OCI-LY7 (cell line): ENCODE measurements around the gene FGFBP3. TPM values are rescaled to one million over a fixed set of nuclear protein-coding genes. Genes with fewer than 3 reads are reported as not detected.

Experiments used
- BruUV-seq: library from RNA; stranded (reverse); fragments of 400-500 nt; replicated peaks from 2 replicates; lab custom pipeline; 2021; lab: Mats Ljungman, UMichigan
- CTCF ChIA-PET: fragments of 300-600 bp; sonication (Branson Sonifier 250); formaldehyde crosslinking; loops from one replicate; lab custom pipeline; 2022; ENCODE audit warnings: antibody characterized with exemption; ENCODE audit not compliant: unreplicated experiment; lab: Charles Lee
- POLR2A ChIA-PET: fragments of 300-600 bp; sonication (Branson Sonifier 250); formaldehyde crosslinking; loops from one replicate; lab custom pipeline; 2022; ENCODE audit warnings: antibody characterized with exemption; lab: Charles Lee
- DNase-seq: peaks from one replicate; pipeline ENCODE4 v3.0.0-alpha.2; 2015; ENCODE audit warnings: low spot score
- H2AFZ ChIP-seq: fragments of 200-600 bp; sonication (generic), shearing (Covaris generic); 2 replicates; pipeline ENCODE4 v1.6.1; 2014; ENCODE audit warnings: mild to moderate bottlenecking, antibody characterized with exemption, low read length, moderate library complexity
- H3K27ac ChIP-seq: fragments of 200-600 bp; sonication (generic); 2 replicates; pipeline ENCODE4 v1.5.1; 2014; ENCODE audit warnings: mixed run types, low read depth, mild to moderate bottlenecking, moderate library complexity, low read length, inconsistent platforms; ENCODE audit not compliant: poor library complexity, severe bottlenecking
- H3K36me3 ChIP-seq: fragments of 200-600 bp; sonication (generic); 2 replicates; pipeline ENCODE4 v1.6.1; 2014; ENCODE audit warnings: mild to moderate bottlenecking, antibody characterized with exemption, low read length, moderate library complexity, mixed read lengths; ENCODE audit not compliant: insufficient read depth
- H3K4me1 ChIP-seq: fragments of 200-600 bp; sonication (generic); 2 replicates; pipeline ENCODE4 v1.5.1; 2014; ENCODE audit warnings: mild to moderate bottlenecking, low read length; ENCODE audit not compliant: insufficient read depth, poor library complexity, severe bottlenecking
- H3K4me2 ChIP-seq: fragments of 200-600 bp; sonication (generic); 2 replicates; pipeline ENCODE4 v1.6.1; 2014; ENCODE audit warnings: mild to moderate bottlenecking, low read length
- H3K4me3 ChIP-seq: fragments of 200-600 bp; sonication (generic); 2 replicates; pipeline ENCODE4 v1.5.1; 2014; ENCODE audit warnings: mild to moderate bottlenecking, low read depth, low read length; ENCODE audit not compliant: poor library complexity, severe bottlenecking
- H3K79me2 ChIP-seq: fragments of 200-600 bp; sonication (generic); 2 replicates; pipeline ENCODE4 v1.6.1; 2016; ENCODE audit warnings: low read depth, mild to moderate bottlenecking, low read length, moderate library complexity, mixed read lengths; ENCODE audit not compliant: insufficient read depth
- H3K9me2 ChIP-seq: fragments of 200-600 bp; sonication (generic); 2 replicates; pipeline ENCODE4 v1.6.1; 2016; ENCODE audit warnings: mild to moderate bottlenecking, low read length, mixed read lengths; ENCODE audit not compliant: insufficient read depth
- H3K9me3 ChIP-seq: fragments of 200-600 bp; sonication (generic); 2 replicates; pipeline ENCODE4 v1.6.1; 2014; ENCODE audit warnings: mild to moderate bottlenecking, mixed run types, low read length, mixed read lengths
- H4K20me1 ChIP-seq: fragments of 200-600 bp; sonication (generic); 2 replicates; pipeline ENCODE4 v1.6.1; 2014; ENCODE audit warnings: mild to moderate bottlenecking, antibody characterized with exemption, low read length, moderate library complexity, mixed read lengths; ENCODE audit not compliant: insufficient read depth
- CTCF ChIP-seq: fragments of 200-600 bp; sonication (generic); conservative IDR thresholded peaks from 2 replicates; pipeline ENCODE4 v1.5.1; 2014; ENCODE audit warnings: mild to moderate bottlenecking, antibody characterized with exemption, low read length, moderate library complexity, mixed read lengths
- EZH2phosphoT487 ChIP-seq: fragments of 200-600 bp; sonication (generic); IDR thresholded peaks from 2 replicates; pipeline ENCODE4 v1.6.1; 2018; ENCODE audit warnings: low read depth, borderline replicate concordance, mild to moderate bottlenecking, mixed run types, antibody characterized with exemption, low read length, moderate library complexity, mixed read lengths
- intact Hi-C: fragments of 100-400 bp; cut with micrococcal nuclease; formaldehyde crosslinking; loops from one replicate; pipeline ENCODE4 v1.10.0; 2022; ENCODE audit not compliant: unreplicated experiment
- small RNA-seq: library from RNA; depleted of rRNA; stranded (forward); fragments of <200 nt; gene quantifications from one replicate; pipeline ENCODE3, GENCODE V24; 2014
- total RNA-seq, 2 experiments: library from RNA; depleted of rRNA in 1 of 2; stranded (reverse); fragments of >200 nt in 1 of 2; shearing (Covaris generic) in 1 of 2; gene quantifications; 2 replicates each; pipeline ENCODE4 v1.2.3, GENCODE V29; 2014 to 2022

The FGFBP3 gene
- total RNA-seq, 2 experiments from 2014 or later, result 1.1 to 2.7 TPM

- BruUV-seq, result no TSS peak
- Histone ChIP-seq H3K9me3 (no peaks in the 10 kb centered on the region), H3K9me2 (no peaks in the 10 kb centered on the region), H3K4me3 (no peak overlapping the region), H3K27ac (no peak overlapping the region), H3K36me3 (peaks cover 95% of the 10 kb centered on the region), H2AFZ (no peak overlapping the region), H4K20me1 (no peaks in the 10 kb centered on the region), H3K79me2 (no peaks in the 10 kb centered on the region), H3K4me1 (no peaks in the 10 kb centered on the region), H3K4me2 (no peak overlapping the region)
- intact Hi-C loops, result no loop called here
- POLR2A ChIA-PET, result no interaction called here
- CTCF ChIA-PET, result no interaction called here
- DNase-seq, result no peak
- TF ChIP-seq EZH2phosphoT487, result no peak
- TF ChIP-seq CTCF, result no peak
These were observed 48.4 kb downstream of the FGFBP3 start for GRCh38 chr10:91860885-91861284.

DNA sequence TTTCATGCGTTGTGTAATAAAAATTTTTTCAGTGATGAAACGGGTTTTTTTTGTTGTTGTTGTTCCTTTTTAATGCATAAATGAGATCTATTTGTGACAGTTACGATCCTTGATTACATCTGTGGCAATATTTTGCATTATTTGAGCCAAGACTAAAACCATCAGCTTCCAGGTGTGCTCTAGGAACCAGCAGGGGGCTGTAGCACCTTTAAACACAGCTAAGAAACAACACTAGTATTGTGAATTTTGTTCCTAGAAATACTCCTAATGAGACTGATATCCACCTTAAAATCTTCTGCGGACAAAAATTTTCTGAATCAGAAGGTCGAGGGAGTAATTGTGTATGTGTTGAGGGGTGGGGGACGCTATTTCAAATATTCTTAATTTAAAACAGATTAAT, 52.6 kb downstream of the FGFBP3 start:
- no peaks in the 10 kb centered on the region for H3K4me1 ChIP-seq
- intact Hi-C loops, result no loop called here
- ChIA-PET POLR2A (interaction anchor here (0.6 to 1.4 kb wide), 2 partner anchors 12 to 19 kb away, joined by 3 read pairs; no protein-coding TSS in a partner anchor), CTCF (interaction anchor here (0.5 kb wide), 1 partner anchor 734 kb away, joined by 3 read pairs; no protein-coding TSS in a partner anchor)
- no peaks in the 10 kb centered on the region for H3K79me2 ChIP-seq
- H4K20me1 ChIP-seq, result no peaks in the 10 kb centered on the region
- no TSS peak for BruUV-seq
- H3K4me2 ChIP-seq, result no peak overlapping the region
- TF ChIP-seq EZH2phosphoT487 (no peak), CTCF (peak; percentile 70)
- no peak overlapping the region for H2AFZ ChIP-seq
- no peaks in the 10 kb centered on the region for H3K9me3 ChIP-seq
- H3K9me2 ChIP-seq, result no peaks in the 10 kb centered on the region
- H3K4me3 ChIP-seq, result no peak overlapping the region
- no peak overlapping the region for H3K27ac ChIP-seq
- DNase-seq, result peak; percentile 5
- H3K36me3 ChIP-seq, result peaks cover 86% of the 10 kb centered on the region

Small RNA genes within 50 kb of the gene (small RNA-seq; reads per million reads assigned to genes)
- gene AL359198.2, result not detected

Other genes with a start within 250 kb of the FGFBP3 start
- 18.0 and 20.0 TPM in 2 replicates for gene TNKS2, start 111.1 kb downstream of the FGFBP3 start, total RNA-seq (2014; rRNA removed; shearing (Covaris generic))
- gene TNKS2, start 111.1 kb downstream of the FGFBP3 start, total RNA-seq (2022), result 31.3 and 32.1 TPM in 2 replicates
- 95.6 and 100 TPM in 2 replicates for gene BTAF1, start 14.3 kb upstream of the FGFBP3 start, total RNA-seq (2014; rRNA removed; shearing (Covaris generic))
- gene BTAF1, start 14.3 kb upstream of the FGFBP3 start, total RNA-seq (2022), result 65.1 and 71.3 TPM in 2 replicates